Heart right ventricle (tissue), 16 donors: Measurements from ENCODE around the gene COA1. TPM values are rescaled to one million over a fixed set of nuclear protein-coding genes. Genes with fewer than 3 reads are reported as not detected.
A peak's percentile ranks its signal among the peaks of the same experiment; 100 is the strongest.

Experiments
- ATAC-seq, 8 donors: fragments of 200-7000 bp; cut with Tn5 transposase; one replicate each; pipeline ENCODE4 v1.9.1; 2020; ENCODE audit warnings: mild to moderate bottlenecking in 8 of 8, moderate library complexity in 8 of 8, moderate number of reproducible peaks in 1 of 8
- DNase-seq, 2 donors: peaks; one replicate each; pipeline ENCODE4 v3.0.0-alpha.2; 2020
- H3K27ac ChIP-seq, 10 donors: fragments of 200-600 bp; sonication (generic) in 2 of 10; one replicate each; pipeline versions ENCODE4 v1.5.0 to v1.8.0; 2020 to 2022; ENCODE audit warnings: mild to moderate bottlenecking in 3 of 10
- H3K27me3 ChIP-seq, 7 donors: fragments of 200-600 bp; one replicate each; pipeline ENCODE4 v1.8.0; 2021 to 2022; ENCODE audit warnings: mild to moderate bottlenecking in 2 of 7
- H3K36me3 ChIP-seq, 9 donors: fragments of 200-600 bp; sonication (generic) in 1 of 9; one replicate each; pipeline versions ENCODE4 v1.5.0 to v1.8.0; 2020 to 2022; ENCODE audit warnings: mild to moderate bottlenecking in 2 of 9
- H3K4me1 ChIP-seq, 9 donors: fragments of 200-600 bp; sonication (generic) in 1 of 9; one replicate each; pipeline versions ENCODE4 v1.5.0 to v1.8.0; 2020 to 2022; ENCODE audit warnings: mild to moderate bottlenecking in 4 of 9
- H3K4me3 ChIP-seq, 10 donors: fragments of 200-600 bp; sonication (generic) in 2 of 10; one replicate each; pipeline versions ENCODE4 v1.5.0 to v1.8.0; 2020 to 2022; ENCODE audit warnings: mild to moderate bottlenecking in 7 of 10, moderate library complexity in 2 of 10
- H3K9me3 ChIP-seq, 11 donors: fragments of 200-600 bp in 10 of 11; sonication (generic) in 2 of 11; one replicate each; pipeline versions ENCODE4 v1.5.0 to v1.8.0; 2013 to 2022; ENCODE audit warnings: mild to moderate bottlenecking in 2 of 11, control low read depth in 1 of 11, moderate library complexity in 1 of 11
- WGBS, 2 donors: extraction: QIAGEN DNeasy Blood & Tissue Kit; methylation state at CpG; one replicate each; pipeline ENCODE4 v1.1.7; 2013; ENCODE audit warnings: inconsistent platforms in 1 of 2; 5-methylcytosine and 5-hydroxymethylcytosine counted together
- intact Hi-C, 10 donors: fragments of 100-400 bp; cut with DNase I; formaldehyde crosslinking; loops; one replicate each; pipeline versions ENCODE4 v1.11.1 to v1.14.2; 2022
- polyA plus RNA-seq, 2 donors: library from polyadenylated mRNA; stranded (reverse); fragments of 200-250 nt; gene quantifications; one replicate each; pipeline ENCODE4 v1.2.3, GENCODE V29; 2013
- total RNA-seq, 10 donors: library from RNA; stranded (reverse); fragmentation: NEBNext Ultra II Directional in 3 of 10; extraction: Animal tissue kit (Norgen Biotek cat#: 25700) in 3 of 10; gene quantifications; one replicate each; pipeline versions ENCODE4 v1.2.1 to v1.2.4, GENCODE V29; 2021 to 2023
- TF ChIP-seq, protein P1 (sequence below), 9 donors: fragments of 200-600 bp; sonication (generic) in 2 of 9; IDR thresholded peaks; one replicate each; pipeline versions ENCODE4 v1.5.0 to v1.8.0; 2021 to 2022; ENCODE audit warnings: antibody characterized with exemption in 9 of 9, mild to moderate bottlenecking in 5 of 9, moderate library complexity in 1 of 9
- donor health status: Arrhythmogenic right ventricular cardiomyopathy.
- donor health status: ischemic (EF 13 %, LVEDD 7.1; RV severe dilation, severe dysfunction).
- donor health status: healthy with polysubstance abuse.
- donor health status: DM: no; HTN: yes; CAD: no.
- donor health status: DM: no; HTN: no; CAD: no.
- donor health status: ischemic (EF 25% LVEDD 6.9; RV normal size, moderate dysfunction).
- donor health status: ischemic (EF 25% LVEDD 5.7; RV mildly dilated, moderate dysfunction).
- donor health status: healthy.
- donor health status: DM: yes; HTN: yes; CAD: no.
- donor health status: Ischemic cardiomyopathy.
- donor health status: ischemic (EF 35%, LVEDD 5.7; RV mildly dilated, moderate dysfunction).
- donor health status: nonischemic (EF 11% LVEDD 7.7; RV severe dilation, severe dysfunction).
- donor health status: DM: yes; HTN: yes; CAD: no.
- donor health status: PGD.
- donor health status: ischemic (EF 29% LVEDD 5.4; RV normal size, mild dysfunction).
- donor health status: nonischemic (EF 23%, LVEDD 6.1; RV moderate dilation, normal function).

COA1 gene
- total and polyA plus RNA-seq, 12 donors: 52.1 to 83.3 (median 75.4) TPM

DNA sequence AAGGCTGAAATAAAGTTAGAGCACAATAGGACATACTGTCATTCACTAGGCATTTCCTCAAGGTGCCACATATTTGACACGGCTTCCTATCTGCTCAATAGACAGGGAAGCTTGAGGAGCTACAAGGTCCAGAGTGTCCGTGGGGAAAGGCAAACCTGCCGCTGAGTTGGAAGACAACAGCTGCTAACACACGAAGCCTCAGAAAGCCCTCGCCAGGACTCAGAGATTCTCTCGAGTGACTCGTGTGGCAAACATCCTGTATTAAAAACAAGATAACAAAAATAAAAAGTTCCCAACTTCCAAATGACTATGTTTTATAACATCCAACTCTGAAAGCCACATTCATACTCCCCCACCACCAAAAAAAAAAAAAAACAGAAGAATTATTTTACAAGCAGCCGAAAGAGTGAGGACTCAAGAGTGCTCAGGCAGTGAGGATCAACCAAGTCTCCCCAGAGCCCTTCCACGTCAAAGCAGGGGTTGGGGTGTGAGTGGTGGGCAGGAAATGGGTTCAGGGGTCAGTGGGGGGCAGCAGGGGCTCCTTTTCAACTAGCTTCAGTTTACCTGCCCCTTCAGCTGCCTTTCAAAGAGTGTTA lies 78.8 kb downstream of the COA1 start:
- H3K9me3 ChIP-seq: no peaks in the 10 kb centered on the region
- no peaks in the 10 kb centered on the region for H3K27me3 ChIP-seq
- peak overlapping the region in 9 of 10 donors; percentile 24 to 96 (median 90) for H3K27ac ChIP-seq
- peaks cover 0 to 2% (median 0%) of the 10 kb centered on the region in 9 donors for H3K36me3 ChIP-seq
- H3K4me1 ChIP-seq: peaks cover 31 to 82% (median 63%) of the 10 kb centered on the region in 9 donors
- TF ChIP-seq, protein P1, sequence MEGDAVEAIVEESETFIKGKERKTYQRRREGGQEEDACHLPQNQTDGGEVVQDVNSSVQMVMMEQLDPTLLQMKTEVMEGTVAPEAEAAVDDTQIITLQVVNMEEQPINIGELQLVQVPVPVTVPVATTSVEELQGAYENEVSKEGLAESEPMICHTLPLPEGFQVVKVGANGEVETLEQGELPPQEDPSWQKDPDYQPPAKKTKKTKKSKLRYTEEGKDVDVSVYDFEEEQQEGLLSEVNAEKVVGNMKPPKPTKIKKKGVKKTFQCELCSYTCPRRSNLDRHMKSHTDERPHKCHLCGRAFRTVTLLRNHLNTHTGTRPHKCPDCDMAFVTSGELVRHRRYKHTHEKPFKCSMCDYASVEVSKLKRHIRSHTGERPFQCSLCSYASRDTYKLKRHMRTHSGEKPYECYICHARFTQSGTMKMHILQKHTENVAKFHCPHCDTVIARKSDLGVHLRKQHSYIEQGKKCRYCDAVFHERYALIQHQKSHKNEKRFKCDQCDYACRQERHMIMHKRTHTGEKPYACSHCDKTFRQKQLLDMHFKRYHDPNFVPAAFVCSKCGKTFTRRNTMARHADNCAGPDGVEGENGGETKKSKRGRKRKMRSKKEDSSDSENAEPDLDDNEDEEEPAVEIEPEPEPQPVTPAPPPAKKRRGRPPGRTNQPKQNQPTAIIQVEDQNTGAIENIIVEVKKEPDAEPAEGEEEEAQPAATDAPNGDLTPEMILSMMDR (IDR thresholded peaks at IDR 0.05): no peak
- H3K4me3 ChIP-seq: peak overlapping the region in 1 of 10 donors; percentile 32
- intact Hi-C loops: no loop called here
- WGBS, 2 donors: 31 to 45% methylated on average over 9 of the region's 9 CpGs
- DNase-seq (no peak), ATAC-seq (peak in 1 of 8 donors; percentile 9)

DNA sequence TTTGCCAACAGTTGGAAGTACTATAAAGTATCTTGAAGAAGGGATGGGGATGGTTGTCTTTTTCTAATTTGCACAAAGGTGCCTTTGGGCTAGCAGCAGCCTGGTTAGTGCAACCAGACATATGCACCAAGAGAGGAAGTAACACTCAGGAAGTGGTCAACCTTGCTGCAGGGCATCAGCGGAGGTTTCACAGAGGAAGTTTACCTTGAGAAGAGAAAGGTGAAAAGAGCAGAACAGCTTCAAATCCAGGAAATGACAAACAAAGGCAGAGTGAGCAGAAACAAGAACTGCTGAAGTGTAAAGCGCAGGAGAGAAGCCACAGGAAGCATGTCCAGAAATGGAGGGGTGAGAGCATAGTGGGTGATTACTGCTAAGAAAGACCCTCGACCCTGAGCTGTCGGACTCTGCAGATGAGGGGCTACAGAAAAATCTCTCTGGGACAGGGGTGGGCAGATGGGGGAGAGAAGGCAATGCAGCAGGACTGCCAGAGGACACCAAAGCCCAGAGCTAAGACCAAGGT lies 79.5 kb downstream of the COA1 start:
- Histone ChIP-seq H3K4me1 (peaks cover 36 to 88% (median 70%) of the 10 kb centered on the region in 9 donors), H3K27ac (peak overlapping the region in 8 of 10 donors; percentile 46 to 96 (median 91)), H3K9me3 (no peaks in the 10 kb centered on the region), H3K4me3 (peak overlapping the region in 1 of 10 donors; percentile 32), H3K27me3 (no peaks in the 10 kb centered on the region), H3K36me3 (peaks cover 0 to 8% (median 0%) of the 10 kb centered on the region in 9 donors)
- intact Hi-C loops: loop anchor here in 3 of 10 donors (5.0 kb wide), 2 partner anchors 47 to 68 kb away; partner anchors contain the start of gene STK17A (in 3 of the 3)
- ATAC-seq: no peak
- TF ChIP-seq, protein P1 (IDR thresholded peaks at IDR 0.05): no peak
- DNase-seq: no peak
- 45 to 63% methylated on average over 4 of the region's 4 CpGs for WGBS, 2 donors

DNA sequence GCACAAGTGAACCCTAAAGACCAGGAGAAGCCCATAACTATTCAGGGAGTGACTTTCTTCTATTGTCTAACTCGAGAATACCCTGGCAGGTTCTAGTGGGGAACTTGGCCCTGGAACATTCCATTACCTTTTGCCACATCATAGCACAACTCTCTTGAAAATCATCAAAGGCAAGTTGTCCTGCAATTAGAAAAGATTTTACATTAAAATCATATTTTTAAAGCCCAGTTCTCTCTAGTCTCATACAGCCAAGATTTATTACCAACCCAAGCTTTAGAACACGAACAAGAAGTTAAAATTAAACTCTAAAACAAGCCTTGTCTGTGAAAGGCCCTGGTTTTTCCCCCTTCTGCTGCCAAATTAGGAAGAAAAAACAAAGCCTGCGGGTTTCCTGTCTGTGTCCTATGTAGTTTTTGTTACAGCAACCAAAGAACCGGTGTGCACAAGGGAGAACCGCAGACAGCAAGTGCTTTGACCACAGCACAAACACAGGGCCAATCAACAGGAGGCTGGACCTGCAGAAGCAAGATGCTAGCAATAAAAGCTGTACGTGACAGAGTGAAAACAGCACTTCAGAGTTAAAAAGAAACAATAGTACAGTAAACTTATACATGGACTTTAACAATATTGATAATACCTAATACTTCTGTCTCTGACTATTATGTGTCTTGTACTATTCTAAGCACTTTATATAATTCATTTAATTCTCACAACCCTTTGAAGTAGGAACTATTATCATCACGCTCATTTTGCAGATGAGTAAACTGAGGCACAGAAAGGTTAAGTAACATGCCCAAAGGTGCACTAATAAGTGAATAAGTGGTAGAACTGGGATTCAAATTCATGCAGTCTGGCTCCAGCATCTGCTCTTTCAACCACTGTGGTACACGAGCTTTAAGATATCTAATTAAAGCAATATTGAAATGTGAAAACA lies 80.6 kb downstream of the COA1 start:
- DNase-seq: no peak
- peaks cover 0 to 16% (median 0%) of the 10 kb centered on the region in 9 donors for H3K36me3 ChIP-seq
- H3K27ac ChIP-seq: peak overlapping the region; percentile 23 to 96 (median 90)
- intact Hi-C loops: loop anchor here in 3 of 10 donors (5.0 kb wide), 2 partner anchors 49 to 66 kb away; partner anchors contain the start of gene STK17A (in 3 of the 3)
- no peaks in the 10 kb centered on the region for H3K27me3 ChIP-seq
- peak in 6 of 8 donors; percentile 15 to 47 (median 32) for ATAC-seq
- H3K4me1 ChIP-seq: peaks cover 36 to 80% (median 70%) of the 10 kb centered on the region in 9 donors
- TF ChIP-seq, protein P1 (IDR thresholded peaks at IDR 0.05): no peak
- 37 to 44% methylated on average over 8 of the region's 8 CpGs for WGBS, 2 donors
- H3K9me3 ChIP-seq: no peaks in the 10 kb centered on the region
- peak overlapping the region in 2 of 10 donors; percentile 17 to 18 for H3K4me3 ChIP-seq
